HG02852 (cell line): ENCODE measurements around the gene FAM219A.
"Not testable (repeated sequence)": the region's sequence is repeated elsewhere in the genome, so short reads cannot be mapped to it uniquely, and the experiment has no call there.

Experiments
- ATAC-seq: cut with Tn5 transposase; IDR thresholded peaks from one replicate; pipeline ENCODE4 v1.9.1; 2021; ENCODE audit warnings: mild to moderate bottlenecking, moderate library complexity; ENCODE audit not compliant: unreplicated experiment

FAM219A gene

GRCh38 chr9:34446951-34447350 is 11.4 kb downstream of the FAM219A start:
- no peak for ATAC-seq

DNA sequence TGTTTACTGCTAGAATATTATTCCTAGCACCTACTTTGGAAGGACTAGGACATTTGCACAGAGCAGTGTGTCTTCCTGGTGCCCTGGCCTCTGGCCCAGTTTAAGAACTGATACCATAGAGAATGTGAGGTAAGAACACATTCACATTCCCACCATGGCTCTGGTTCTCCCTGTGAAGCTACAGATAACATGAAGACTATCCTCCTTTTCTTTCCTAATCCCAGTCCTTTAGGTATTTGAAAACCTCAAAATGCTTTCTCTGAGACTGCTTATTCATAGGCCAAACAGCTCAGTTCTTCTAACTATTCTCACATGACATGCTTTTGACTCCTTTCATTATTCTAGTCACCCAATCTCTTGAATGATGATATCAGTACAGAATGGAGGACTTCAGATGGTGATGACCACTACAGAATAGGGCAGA is 11.9 kb downstream of the FAM219A start:
- ATAC-seq = no peak

- no peak for ATAC-seq
Measured at GRCh38 chr9:34443976-34444375, 14.4 kb downstream of the FAM219A start.

DNA sequence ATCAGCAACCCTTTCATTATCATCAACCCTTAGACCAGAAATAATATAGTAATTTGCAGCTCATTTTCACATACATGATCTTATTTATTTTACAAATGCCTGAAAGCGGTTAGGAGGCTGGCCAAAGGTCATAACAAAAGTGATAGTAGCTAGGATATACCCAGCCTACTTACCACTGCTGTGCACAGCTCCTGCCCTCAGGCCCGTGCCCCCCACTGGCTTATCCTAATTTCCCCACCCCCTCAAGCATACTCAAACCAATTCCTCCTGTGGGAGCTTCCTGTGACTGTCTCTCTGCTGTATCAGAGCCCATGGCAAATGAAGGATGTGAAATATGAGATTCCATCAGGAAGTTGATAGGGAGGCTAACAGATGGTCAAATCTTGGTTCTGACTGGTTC is 14.8 kb downstream of the FAM219A start:
- ATAC-seq = no peak

DNA sequence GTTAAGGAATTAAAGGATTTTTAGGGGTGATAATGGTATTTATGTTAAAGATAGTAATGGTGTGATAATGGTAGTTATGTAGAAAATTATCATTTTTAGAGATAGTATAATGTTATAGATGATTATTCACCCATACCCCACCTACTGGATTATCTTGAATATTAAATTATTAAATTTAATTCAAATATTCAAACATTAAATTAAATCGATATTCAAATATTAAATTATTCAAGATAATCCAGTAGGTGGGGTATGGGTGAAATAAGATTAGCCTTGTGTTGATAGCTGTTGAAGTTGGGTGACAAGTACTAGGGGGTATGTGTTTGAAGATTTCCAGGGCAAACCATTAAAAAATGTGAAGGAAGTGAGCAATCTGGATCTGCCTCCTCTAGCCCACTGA is 15.6 kb downstream of the FAM219A start:
- ATAC-seq = no peak

- ATAC-seq = no peak
Measured at GRCh38 chr9:34440017-34440416, 18.4 kb downstream of the FAM219A start.

- ATAC-seq = not testable (repeated sequence)
Measured at GRCh38 chr9:34438465-34438864, 19.9 kb downstream of the FAM219A start.

GRCh38 chr9:34437926-34438307 is 20.5 kb downstream of the FAM219A start:
- ATAC-seq = not testable (repeated sequence)

- ATAC-seq = peak; percentile 65
Measured at GRCh38 chr9:34437006-34437925, 21.1 kb downstream of the FAM219A start.

DNA sequence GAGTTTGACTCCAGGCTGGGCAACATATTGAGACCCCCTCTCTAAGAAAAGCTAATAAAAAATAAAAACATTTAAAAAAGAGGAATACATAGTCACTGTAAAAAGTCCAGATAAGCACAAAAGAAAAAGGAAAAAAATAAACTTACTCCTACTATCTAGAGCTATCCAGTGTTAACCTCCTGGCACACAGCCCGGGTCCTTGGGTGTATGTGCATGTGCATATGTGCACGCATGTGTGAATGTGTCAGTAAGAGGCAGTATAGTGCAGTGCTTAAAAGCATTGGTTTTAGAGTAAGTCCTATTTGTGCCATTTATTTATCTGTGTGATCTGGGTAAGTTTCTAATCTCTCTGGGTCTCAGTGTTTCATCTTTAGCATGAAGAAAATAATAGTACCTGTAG is 26.7 kb downstream of the FAM219A start:
- no peak for ATAC-seq

- ATAC-seq = no peak
Measured at GRCh38 chr9:34430843-34431437, 27.4 kb downstream of the FAM219A start.

DNA sequence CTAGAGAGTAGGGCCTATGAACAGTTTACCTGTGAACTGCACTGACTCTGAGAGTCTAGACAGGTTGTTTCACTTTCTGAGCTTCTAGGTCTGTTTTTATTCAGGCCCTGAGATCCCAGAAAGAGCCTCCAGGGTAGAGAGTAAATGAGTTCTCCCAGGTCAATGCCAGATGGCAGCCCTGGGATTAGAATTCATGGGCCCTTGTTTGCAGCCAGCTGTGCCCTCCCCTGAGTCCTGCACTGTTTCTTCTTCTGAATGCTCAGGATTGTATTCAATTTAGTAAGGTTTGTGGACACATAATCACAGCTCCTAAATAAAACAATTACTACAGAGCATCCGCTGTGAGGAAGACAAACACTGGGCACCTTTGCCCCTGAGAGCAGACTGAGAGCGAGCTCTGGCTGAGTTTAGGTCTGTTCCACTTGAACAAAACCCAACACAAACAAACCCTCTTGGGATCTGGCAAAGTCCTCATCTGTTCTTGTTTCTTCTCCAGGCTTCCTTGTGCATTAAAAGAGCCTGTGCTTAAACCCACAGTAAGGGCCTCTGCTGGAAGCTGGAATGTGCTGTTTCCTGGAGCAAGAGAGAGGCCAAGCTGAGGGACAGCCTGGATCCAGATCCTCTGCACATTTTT is 29.9 kb downstream of the FAM219A start:
- no peak for ATAC-seq

DNA sequence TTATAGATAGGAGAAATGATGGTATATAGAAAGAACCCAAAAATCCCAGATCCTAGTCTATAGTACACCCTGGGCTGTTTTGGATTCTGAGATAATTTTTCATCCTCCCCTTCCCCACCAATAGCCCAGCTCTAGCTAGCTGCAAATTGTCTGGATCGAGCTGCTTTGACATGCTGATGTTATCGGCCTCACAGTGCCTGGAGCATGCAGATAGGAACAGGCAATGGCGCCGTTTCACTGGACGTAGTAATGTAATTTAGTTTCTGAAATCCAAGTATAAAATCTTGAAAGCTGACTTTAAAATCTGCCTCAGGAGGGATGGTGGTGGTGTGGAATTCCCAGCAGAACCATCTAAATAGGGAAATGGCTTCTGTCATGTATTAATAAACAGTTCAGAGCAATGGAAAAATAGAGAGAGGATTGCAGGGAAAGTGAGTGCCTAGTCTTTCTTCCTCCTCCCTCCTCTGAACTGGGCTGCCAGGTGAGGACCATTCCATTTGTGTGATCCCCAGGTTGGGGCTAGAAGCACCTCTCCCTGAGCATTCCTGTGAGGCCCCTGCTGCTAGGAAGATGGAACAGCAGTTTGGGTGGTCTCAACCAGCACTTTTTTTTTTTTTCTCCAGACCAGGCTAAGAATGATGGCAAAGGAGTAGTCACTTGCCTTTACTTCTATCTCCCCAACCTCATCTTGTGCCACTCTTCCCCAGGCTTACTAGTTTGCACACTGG is 31.9 kb downstream of the FAM219A start:
- no peak for ATAC-seq

GRCh38 chr9:34419716-34420504 is 38.5 kb downstream of the FAM219A start:
- ATAC-seq = no peak

DNA sequence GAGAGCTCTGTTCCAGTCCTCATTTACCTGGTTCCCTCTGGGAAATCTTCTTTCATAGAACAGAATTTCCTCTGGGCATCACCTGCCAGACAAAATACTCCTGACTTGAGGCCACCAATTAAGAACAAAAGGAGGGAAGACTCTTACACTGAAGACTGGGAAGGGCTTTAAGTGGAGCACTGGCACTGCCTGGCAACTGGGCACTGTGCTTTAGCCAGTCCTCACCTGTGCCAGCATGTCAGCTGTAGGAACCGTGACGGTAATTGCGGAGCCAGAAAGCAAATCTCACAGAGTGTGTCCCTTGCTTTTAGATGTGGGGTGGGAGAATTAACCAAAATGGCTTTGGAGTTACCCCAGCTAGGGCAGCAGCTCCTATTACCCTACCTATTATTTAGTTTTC is 40.6 kb downstream of the FAM219A start:
- no peak for ATAC-seq

DNA sequence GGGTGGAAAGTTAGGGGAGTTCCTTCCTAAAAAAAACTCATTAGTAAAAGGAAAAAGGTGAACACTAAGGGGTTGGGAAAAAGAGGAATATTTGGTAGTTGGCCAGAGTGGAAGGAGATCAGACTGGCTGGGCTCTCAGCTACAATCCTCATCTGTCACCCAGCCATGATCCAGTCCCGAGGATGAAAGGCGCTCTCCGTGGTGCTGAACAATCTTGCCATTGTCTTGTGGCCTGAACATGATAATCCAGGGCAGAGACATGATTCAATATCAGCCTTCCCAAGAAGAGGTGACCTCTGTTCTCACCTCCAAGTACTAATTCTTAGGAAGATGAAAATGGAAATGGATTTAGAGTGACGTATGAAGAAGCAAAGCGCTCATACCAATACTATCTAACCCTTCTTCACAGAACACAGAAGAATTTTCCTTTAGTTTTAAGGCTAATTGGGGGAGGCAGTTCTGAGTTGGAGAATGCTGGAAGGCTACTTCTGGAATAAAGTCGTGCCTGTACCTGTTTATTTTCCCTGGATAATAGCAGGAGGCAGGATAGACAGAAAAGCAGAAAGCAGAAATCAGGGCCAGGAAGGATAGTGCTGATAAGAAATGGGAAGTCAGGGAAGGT is 45.0 kb downstream of the FAM219A start:
- no peak for ATAC-seq

- no peak for ATAC-seq
Measured at GRCh38 chr9:34412336-34412735, 46.0 kb downstream of the FAM219A start.

DNA sequence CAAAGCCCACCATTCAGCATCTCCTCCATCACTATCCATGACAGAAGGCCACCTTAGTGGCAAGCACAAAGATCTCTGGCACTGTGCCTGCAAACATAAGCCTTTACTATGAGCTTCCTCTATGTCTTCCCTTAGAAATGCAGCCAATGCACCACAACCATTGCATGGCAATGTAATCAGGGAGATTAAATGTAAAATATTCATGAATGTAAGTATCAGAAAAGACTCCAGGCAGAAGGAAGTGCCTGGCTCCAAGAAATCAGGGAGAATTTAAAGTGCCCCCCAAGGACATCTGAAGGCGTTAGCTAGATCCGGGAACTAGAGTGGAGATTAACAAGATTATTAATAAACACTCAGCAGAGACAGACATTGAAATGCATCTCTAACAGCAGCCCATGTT is 49.2 kb downstream of the FAM219A start:
- no peak for ATAC-seq

GRCh38 chr9:34408173-34408572 is 50.2 kb downstream of the FAM219A start:
- ATAC-seq = no peak

DNA sequence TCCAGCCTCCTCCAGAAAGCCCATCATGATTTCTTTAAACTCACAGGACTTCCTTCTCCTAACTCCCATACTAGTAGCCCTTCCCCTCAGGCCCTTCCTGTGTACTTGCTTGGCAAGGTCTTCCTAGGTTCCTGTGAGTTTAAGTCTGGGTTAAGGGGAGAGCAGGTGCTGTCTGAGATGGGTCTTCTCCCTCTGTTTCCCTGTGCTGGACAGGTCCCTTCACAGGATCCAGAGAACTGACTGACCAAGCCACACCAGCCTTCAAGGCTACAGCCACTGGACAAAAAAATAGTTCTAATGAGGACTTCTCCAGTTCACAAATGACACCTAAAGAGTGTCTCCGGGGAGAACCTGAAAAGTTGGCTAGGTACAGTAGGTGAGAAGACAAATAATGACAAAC is 52.2 kb downstream of the FAM219A start:
- no peak for ATAC-seq
